Mesothelial cell of epicardium (in vitro differentiated cells): ENCODE data around the gene LRATD1. TPM values are rescaled to one million over a fixed set of nuclear protein-coding genes. Genes with fewer than 3 reads are reported as not detected.

ENCODE experiments used
- DNase-seq, 2 experiments: peaks; one replicate each; pipeline ENCODE4 v3.0.0; 2021; ENCODE audit warnings: low spot score in 2 of 2; ENCODE audit not compliant: unreplicated experiment in 2 of 2
- H3K27ac Mint-ChIP-seq: 2 replicates; pipeline ENCODE4 v1.8.0; 2021; ENCODE audit warnings: mixed read lengths
- H3K27me3 Mint-ChIP-seq: 2 replicates; pipeline ENCODE4 v1.8.0; 2021; ENCODE audit warnings: low read depth, mixed read lengths
- H3K36me3 Mint-ChIP-seq: 2 replicates; pipeline ENCODE4 v1.8.0; 2021; ENCODE audit warnings: mixed read lengths
- H3K4me1 Mint-ChIP-seq: 2 replicates; pipeline ENCODE4 v1.8.0; 2021; ENCODE audit warnings: mixed read lengths
- H3K4me3 Mint-ChIP-seq: 2 replicates; pipeline ENCODE4 v1.8.0; 2021; ENCODE audit warnings: mild to moderate bottlenecking, moderate library complexity, mixed read lengths
- H3K9me3 Mint-ChIP-seq: 2 replicates; pipeline ENCODE4 v1.8.0; 2021; ENCODE audit warnings: mixed read lengths
- total RNA-seq: library from RNA; stranded (reverse); gene quantifications from 3 replicates; pipeline ENCODE4 v1.2.1, GENCODE V29; 2021
- TF ChIP-seq, protein P1 (sequence below): fragments of 200-600 bp; sonication (generic); IDR thresholded peaks from one replicate; pipeline ENCODE4 v1.5.0; 2021; ENCODE audit warnings: antibody characterized with exemption; ENCODE audit not compliant: unreplicated experiment

Gene LRATD1
- total RNA-seq, 1 donor from 2014 or later: 2.4 TPM

DNA sequence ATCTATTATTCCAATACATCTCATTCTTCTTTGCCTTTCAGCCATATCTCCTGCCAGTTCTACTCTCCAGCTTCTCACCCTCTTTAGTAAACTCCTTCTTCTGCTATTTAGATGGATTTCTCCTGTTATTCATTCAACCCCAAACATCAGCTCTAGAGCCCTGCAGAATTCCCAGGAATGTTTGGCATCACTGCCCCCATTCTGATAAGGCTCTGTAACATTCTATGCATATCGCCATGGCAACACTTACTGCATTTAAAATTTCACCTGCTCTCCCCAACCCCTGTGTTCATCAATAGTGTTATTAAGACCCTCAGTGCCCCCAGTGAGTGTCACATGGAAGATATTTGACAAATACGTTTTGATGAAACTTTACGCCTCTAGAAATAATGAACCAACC, 28.6 kb downstream of the LRATD1 start:
- DNase-seq: no peak
- no peaks in the 10 kb centered on the region for H3K4me1 Mint-ChIP-seq
- no peak overlapping the region for H3K4me3 Mint-ChIP-seq
- no peak overlapping the region for H3K27ac Mint-ChIP-seq
- peaks cover 2% of the 10 kb centered on the region for H3K27me3 Mint-ChIP-seq
- TF ChIP-seq, protein P1, sequence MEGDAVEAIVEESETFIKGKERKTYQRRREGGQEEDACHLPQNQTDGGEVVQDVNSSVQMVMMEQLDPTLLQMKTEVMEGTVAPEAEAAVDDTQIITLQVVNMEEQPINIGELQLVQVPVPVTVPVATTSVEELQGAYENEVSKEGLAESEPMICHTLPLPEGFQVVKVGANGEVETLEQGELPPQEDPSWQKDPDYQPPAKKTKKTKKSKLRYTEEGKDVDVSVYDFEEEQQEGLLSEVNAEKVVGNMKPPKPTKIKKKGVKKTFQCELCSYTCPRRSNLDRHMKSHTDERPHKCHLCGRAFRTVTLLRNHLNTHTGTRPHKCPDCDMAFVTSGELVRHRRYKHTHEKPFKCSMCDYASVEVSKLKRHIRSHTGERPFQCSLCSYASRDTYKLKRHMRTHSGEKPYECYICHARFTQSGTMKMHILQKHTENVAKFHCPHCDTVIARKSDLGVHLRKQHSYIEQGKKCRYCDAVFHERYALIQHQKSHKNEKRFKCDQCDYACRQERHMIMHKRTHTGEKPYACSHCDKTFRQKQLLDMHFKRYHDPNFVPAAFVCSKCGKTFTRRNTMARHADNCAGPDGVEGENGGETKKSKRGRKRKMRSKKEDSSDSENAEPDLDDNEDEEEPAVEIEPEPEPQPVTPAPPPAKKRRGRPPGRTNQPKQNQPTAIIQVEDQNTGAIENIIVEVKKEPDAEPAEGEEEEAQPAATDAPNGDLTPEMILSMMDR: no peak
- no peaks in the 10 kb centered on the region for H3K9me3 Mint-ChIP-seq
- H3K36me3 Mint-ChIP-seq: no peaks in the 10 kb centered on the region

DNA sequence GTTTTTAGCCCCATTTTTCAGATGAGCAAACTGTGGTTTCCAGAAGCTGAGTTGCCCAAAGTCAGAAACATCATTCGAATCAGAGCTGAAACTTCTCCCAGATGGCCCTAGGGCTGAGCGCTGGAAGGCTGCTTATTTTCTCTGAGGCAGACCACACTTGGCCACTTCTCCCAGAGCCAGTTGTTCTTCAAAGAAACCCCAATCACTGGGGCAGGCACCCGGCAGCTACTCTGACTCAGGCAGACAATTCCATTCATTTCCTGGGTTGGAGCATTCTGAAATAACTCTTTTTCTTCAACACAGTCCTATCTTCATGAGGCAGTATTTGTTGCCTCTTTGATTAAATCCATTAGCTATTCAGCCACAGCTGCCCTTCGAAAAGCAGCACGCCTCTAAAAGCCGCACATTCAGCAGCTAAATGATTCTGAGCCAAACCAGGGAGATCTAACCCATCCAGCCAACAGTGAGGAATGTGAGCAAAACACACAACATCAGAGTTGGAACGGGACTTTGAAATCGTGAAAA, 40.9 kb downstream of the LRATD1 start:
- no peak for DNase-seq
- H3K27me3 Mint-ChIP-seq: peaks cover 21% of the 10 kb centered on the region
- no peak overlapping the region for H3K4me3 Mint-ChIP-seq
- no peaks in the 10 kb centered on the region for H3K9me3 Mint-ChIP-seq
- H3K27ac Mint-ChIP-seq: no peak overlapping the region
- TF ChIP-seq, protein P1: no peak
- no peaks in the 10 kb centered on the region for H3K4me1 Mint-ChIP-seq
- H3K36me3 Mint-ChIP-seq: no peaks in the 10 kb centered on the region

DNA sequence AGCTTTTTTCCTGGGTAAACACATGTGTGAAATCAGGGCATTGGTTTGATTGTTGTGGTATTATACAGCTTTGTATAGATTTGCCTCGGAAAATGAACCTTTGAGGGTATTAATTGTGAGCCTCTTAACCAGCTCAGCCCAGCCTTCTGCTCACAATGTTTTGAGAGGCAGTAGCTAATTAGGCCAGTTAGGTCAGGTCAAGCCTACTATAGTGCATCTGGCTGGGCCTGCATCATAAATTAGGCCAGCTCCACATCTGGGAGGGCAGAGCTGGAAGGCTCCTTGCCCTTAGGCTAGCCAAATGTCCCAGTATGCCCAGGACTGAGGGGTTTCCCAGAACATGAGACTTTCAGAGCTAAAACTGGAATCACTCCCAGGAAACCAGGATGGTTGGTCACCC, 43.0 kb downstream of the LRATD1 start:
- TF ChIP-seq, protein P1: no peak
- H3K4me3 Mint-ChIP-seq: no peak overlapping the region
- no peaks in the 10 kb centered on the region for H3K36me3 Mint-ChIP-seq
- no peak for DNase-seq
- H3K9me3 Mint-ChIP-seq: no peaks in the 10 kb centered on the region
- no peaks in the 10 kb centered on the region for H3K4me1 Mint-ChIP-seq
- H3K27me3 Mint-ChIP-seq: peaks cover 13% of the 10 kb centered on the region
- H3K27ac Mint-ChIP-seq: no peak overlapping the region

DNA sequence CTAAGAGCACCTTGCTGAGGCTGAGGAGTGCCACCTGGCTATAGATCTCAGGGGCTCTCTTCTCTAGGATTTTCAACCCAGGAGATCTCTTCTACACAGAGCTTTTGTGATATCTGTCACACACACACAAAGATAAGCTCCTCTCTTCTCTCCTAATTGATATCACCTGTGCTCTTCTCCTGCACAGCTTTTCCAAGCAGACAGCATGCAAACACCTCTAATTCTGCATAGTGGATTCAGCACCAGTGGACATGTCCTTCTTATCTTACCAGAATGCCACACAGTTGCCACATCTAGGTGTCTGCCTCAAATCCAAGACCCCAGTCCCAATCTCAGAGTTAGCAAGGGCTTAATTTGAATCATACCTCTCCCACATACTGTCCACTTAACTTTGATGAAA, 43.9 kb downstream of the LRATD1 start:
- Mint-ChIP-seq H3K27me3 (peaks cover 11% of the 10 kb centered on the region), H3K27ac (no peak overlapping the region), H3K4me1 (no peaks in the 10 kb centered on the region), H3K4me3 (no peak overlapping the region), H3K9me3 (no peaks in the 10 kb centered on the region), H3K36me3 (no peaks in the 10 kb centered on the region)
- TF ChIP-seq, protein P1: no peak
- DNase-seq: no peak

DNA sequence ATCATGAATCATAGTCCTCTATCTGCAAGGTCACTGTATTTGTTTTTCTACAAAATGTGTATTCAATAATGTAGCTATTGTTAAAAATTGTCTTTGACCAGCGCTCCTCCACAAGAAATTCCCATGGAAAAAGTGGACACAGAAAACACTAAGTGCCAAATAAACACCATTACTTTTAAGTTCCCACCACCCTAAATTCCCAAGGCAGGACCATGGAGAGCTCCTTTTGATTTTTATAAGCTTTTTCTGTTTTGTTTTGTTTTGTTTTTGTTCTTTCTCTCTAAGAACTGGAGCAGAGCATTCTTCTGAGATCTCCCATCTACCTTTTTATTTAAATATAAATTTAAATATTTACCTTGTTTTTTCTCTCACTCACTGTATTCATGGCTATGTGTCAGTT, 44.5 kb downstream of the LRATD1 start:
- no peak for DNase-seq
- Mint-ChIP-seq H3K4me1 (no peaks in the 10 kb centered on the region), H3K4me3 (no peak overlapping the region), H3K36me3 (no peaks in the 10 kb centered on the region), H3K9me3 (no peaks in the 10 kb centered on the region), H3K27ac (no peak overlapping the region), H3K27me3 (peaks cover 11% of the 10 kb centered on the region)
- TF ChIP-seq, protein P1: no peak

DNA sequence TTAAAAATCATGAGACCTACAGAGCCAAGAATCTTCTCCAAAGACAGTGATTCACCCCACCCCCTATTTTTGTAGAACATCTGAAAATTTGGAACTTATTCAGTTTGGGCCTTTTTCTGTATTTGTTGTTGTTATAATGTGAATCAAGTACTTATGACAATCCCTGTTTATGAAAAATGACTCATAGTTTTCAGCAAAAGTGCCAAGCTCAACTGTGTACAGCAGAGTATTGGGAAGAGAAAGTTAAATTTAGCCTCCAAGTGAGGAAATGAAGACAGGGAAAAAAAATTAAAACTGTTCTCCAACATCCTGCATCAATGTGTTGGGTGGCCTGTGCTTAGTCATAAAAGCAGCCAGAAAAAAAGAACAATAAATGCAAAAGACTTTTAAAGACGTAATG, 46.2 kb downstream of the LRATD1 start:
- H3K27me3 Mint-ChIP-seq: peaks cover 8% of the 10 kb centered on the region
- H3K4me1 Mint-ChIP-seq: no peaks in the 10 kb centered on the region
- no peak for DNase-seq
- no peaks in the 10 kb centered on the region for H3K9me3 Mint-ChIP-seq
- TF ChIP-seq, protein P1: no peak
- H3K36me3 Mint-ChIP-seq: no peaks in the 10 kb centered on the region
- no peak overlapping the region for H3K4me3 Mint-ChIP-seq
- no peak overlapping the region for H3K27ac Mint-ChIP-seq
